Body of pancreas (tissue), 4 donors: ENCODE data around the gene CCDC57. TPM values are rescaled to one million over a fixed set of nuclear protein-coding genes. Genes with fewer than 3 reads are reported as not detected.
A peak's percentile ranks its signal among the peaks of the same experiment; 100 is the strongest.

Source experiments
- ATAC-seq: fragments of 150-250 bp; one replicate; pipeline ENCODE4 v1.9.1; 2016
- DNase-seq, 4 donors: peaks; one replicate each; pipeline ENCODE4 v3.0.0-alpha.2; 2019
- H3K27ac ChIP-seq, 4 donors: fragments of 200-600 bp; sonication (generic); 1 replicate in 3 of 4; 2 replicates in 1 of 4; pipeline versions ENCODE4 v1.5.1 to v1.6.1; 2016 to 2019; ENCODE audit warnings: mild to moderate bottlenecking in 1 of 4, mixed read lengths in 1 of 4, moderate library complexity in 1 of 4
- H3K27me3 ChIP-seq, 2 donors: fragments of 200-600 bp; sonication (generic); one replicate each; pipeline ENCODE4 v1.6.0; 2016; ENCODE audit warnings: mild to moderate bottlenecking in 1 of 2
- H3K36me3 ChIP-seq, 2 donors: fragments of 200-600 bp; sonication (generic); replicated peaks in 1 of 2; 2 replicates each; pipeline ENCODE4 v1.5.1; 2016; ENCODE audit warnings: low read depth in 2 of 2; ENCODE audit not compliant: insufficient read depth in 1 of 2
- H3K4me1 ChIP-seq: fragments of 200-600 bp; sonication (generic); one replicate; pipeline ENCODE4 v1.6.0; 2016
- H3K4me3 ChIP-seq, 2 donors: fragments of 200-600 bp; sonication (generic); 1 replicate in 1 of 2; 2 replicates in 1 of 2; pipeline ENCODE4 v1.5.1; 2016 to 2019
- H3K9me3 ChIP-seq, 3 donors: fragments of 200-600 bp; sonication (generic); 1 replicate in 2 of 3; 2 replicates in 1 of 3; pipeline ENCODE4 v1.5.1; 2016
- CTCF ChIP-seq, 7 experiments: fragments of 450-650 bp in 4 of 7; fragments of 200-600 bp in 3 of 7; sonication (generic) in 3 of 7; IDR thresholded peaks; one replicate each; pipeline ENCODE4 v1.5.1; 2016 to 2019; ENCODE audit warnings: antibody characterized with exemption in 7 of 7
- POLR2A ChIP-seq, 3 donors: fragments of 450-650 bp; IDR thresholded peaks; one replicate each; pipeline ENCODE4 v1.6.1; 2016; ENCODE audit warnings: antibody characterized with exemption in 3 of 3, mild to moderate bottlenecking in 2 of 3
- WGBS, 2 donors: methylation state at CpG; one replicate each; pipeline ENCODE4 v1.1.5; 2017; 5-methylcytosine and 5-hydroxymethylcytosine counted together
- intact Hi-C: fragments of 100-400 bp; cut with DNase I; formaldehyde crosslinking; loops from one replicate; pipeline ENCODE4 v1.15.1; 2023
- total RNA-seq, 2 donors: library from RNA; depleted of rRNA; stranded (reverse); fragments of >200 nt; gene quantifications; one replicate each; pipeline ENCODE4 v1.1.0, GENCODE V29; 2016

Gene CCDC57
- total RNA-seq, 2 donors from 2014 or later = 24.1 to 60.3 TPM

DNA sequence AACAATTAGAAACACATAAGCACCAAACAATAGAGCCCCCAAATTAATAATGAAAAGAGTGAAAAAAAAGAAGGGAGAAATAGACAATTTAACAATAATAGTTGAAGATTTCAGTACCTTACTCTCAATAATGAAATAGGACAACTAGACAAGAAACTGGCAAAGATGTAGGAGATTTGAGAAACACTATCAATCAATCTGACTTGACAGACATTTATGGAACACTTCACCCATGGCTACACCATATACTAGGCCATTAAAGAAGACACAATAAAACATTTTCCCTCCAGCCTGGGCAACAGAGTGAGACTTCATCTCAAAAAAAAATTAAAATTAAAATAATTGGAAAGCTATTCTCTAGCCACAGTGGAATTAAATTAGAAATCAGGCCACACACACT, 142.0 kb downstream of the CCDC57 start:
- intact Hi-C loops = no loop called here
- no peak for TF ChIP-seq POLR2A (IDR thresholded peaks at IDR 0.05)
- TF ChIP-seq CTCF (IDR thresholded peaks at IDR 0.05) = no peak
- ATAC-seq = no peak

GRCh38 chr17:82065638-82066303, 146.9 kb downstream of the CCDC57 start, which contains the start of gene DUS1L:
Gene DUS1L, minus strand, starts transcription at chr17:82065804. Its CDS starts 745 bp downstream, at chr17:82065059.
- no peaks in the 10 kb centered on the region for H3K9me3 ChIP-seq
- peaks cover 33% of the 10 kb centered on the region for H3K4me1 ChIP-seq
- ATAC-seq = peak; percentile 92
- peaks cover 0 to 4% of the 10 kb centered on the region in 2 donors for H3K36me3 ChIP-seq
- peak within 1 kb of the TSS; percentile 64 to 86 (median 70) for H3K27ac ChIP-seq
- H3K27me3 ChIP-seq = no peaks in the 10 kb centered on the region
- 10 to 31% methylated on average over 25 to 70 of the region's 88 CpGs for whole genome bisulfite sequencing, 2 donors
- peak; percentile 62 to 72 (median 68) for DNase-seq
- TF ChIP-seq CTCF (IDR thresholded peaks at IDR 0.05) (peak in 1 of 7 experiments; percentile 0), POLR2A (IDR thresholded peaks at IDR 0.05) (peak in 2 of 3 donors; percentile 33 to 39)
- intact Hi-C loops = no loop called here
- H3K4me3 ChIP-seq = peak within 1 kb of the TSS; percentile 43 to 92

More for the DNA sequence above, 142.0 kb downstream of the CCDC57 start:
- peaks cover 9% of the 10 kb centered on the region for H3K4me1 ChIP-seq
- no peak overlapping the region for H3K27ac ChIP-seq
- no peak for DNase-seq
- no peak overlapping the region for H3K4me3 ChIP-seq
- no peaks in the 10 kb centered on the region for H3K27me3 ChIP-seq
- no peaks in the 10 kb centered on the region for H3K36me3 ChIP-seq
- no peaks in the 10 kb centered on the region for H3K9me3 ChIP-seq

DNA sequence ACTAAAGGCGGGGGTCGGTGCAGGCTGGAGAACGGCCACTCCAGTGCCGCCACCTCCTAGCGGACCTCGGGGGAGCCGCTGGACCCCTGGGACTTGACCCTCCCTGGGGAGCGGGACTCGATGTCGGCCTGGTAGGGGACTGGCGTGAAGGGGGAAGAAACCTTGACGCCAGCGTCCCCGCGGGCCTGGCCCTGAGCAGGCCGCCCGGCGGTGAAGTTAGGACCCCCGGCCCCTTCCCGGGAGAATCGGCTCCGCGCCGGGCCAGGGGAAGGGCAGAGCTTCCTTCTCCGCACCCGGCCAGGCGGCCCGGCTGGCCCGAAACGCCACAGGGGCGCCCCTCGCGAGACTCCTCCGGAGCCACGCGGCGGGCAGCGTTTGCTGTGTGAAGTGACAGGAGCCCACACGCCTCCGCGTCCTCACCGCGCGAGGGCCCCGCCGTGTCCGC, 147.4 kb downstream of the CCDC57 start:
- WGBS, 2 donors = 1 to 4% methylated on average over 5 to 46 of the region's 47 CpGs
- peaks cover 33% of the 10 kb centered on the region for H3K4me1 ChIP-seq
- intact Hi-C loops = no loop called here
- no peak for TF ChIP-seq CTCF (IDR thresholded peaks at IDR 0.05)
- no peak for TF ChIP-seq POLR2A (IDR thresholded peaks at IDR 0.05)
- ATAC-seq (peak; percentile 47), DNase-seq (no peak)
- peak overlapping the region; percentile 43 to 92 for H3K4me3 ChIP-seq
- H3K36me3 ChIP-seq = peaks cover 2 to 7% of the 10 kb centered on the region in 2 donors
- peak overlapping the region; percentile 64 to 86 (median 70) for H3K27ac ChIP-seq
- no peaks in the 10 kb centered on the region for H3K27me3 ChIP-seq
- no peaks in the 10 kb centered on the region for H3K9me3 ChIP-seq

- TF ChIP-seq CTCF (IDR thresholded peaks at IDR 0.05) (no peak), POLR2A (IDR thresholded peaks at IDR 0.05) (no peak)
- WGBS, 2 donors = 11 to 16% methylated on average over 9 to 31 of the region's 36 CpGs
- DNase-seq (peak in 1 of 4 donors; percentile 44), ATAC-seq (no peak)
- H3K4me3 ChIP-seq = peak overlapping the region; percentile 43 to 92
- peaks cover 33% of the 10 kb centered on the region for H3K4me1 ChIP-seq
- intact Hi-C loops = no loop called here
- no peaks in the 10 kb centered on the region for H3K9me3 ChIP-seq
- no peaks in the 10 kb centered on the region for H3K27me3 ChIP-seq
- H3K27ac ChIP-seq = peak overlapping the region in 3 of 4 donors; percentile 64 to 86 (median 71)
- peaks cover 3 to 9% of the 10 kb centered on the region in 2 donors for H3K36me3 ChIP-seq
These were observed 148.0 kb downstream of the CCDC57 start for GRCh38 chr17:82064433-82065192.
